PFSK-1 (cell line): ENCODE measurements around the gene FAAP24.

Experiments
- TAF1 ChIP-seq: IDR thresholded peaks from 2 replicates; pipeline ENCODE4 v1.6.1; 2012; ENCODE audit warnings: low read length, control low read depth, borderline replicate concordance; ENCODE audit not compliant: insufficient read depth
- TF ChIP-seq, protein P1 (sequence below), 2 experiments: IDR thresholded peaks; 2 replicates each; pipeline versions ENCODE4 v1.6.1 to v1.8.0; 2011 to 2012; ENCODE audit warnings: low read depth in 2 of 2, low read length in 2 of 2, control low read depth in 1 of 2, inconsistent platforms in 1 of 2, mild to moderate bottlenecking in 1 of 2, moderate library complexity in 1 of 2; ENCODE audit not compliant: insufficient read depth in 1 of 2

DNA sequence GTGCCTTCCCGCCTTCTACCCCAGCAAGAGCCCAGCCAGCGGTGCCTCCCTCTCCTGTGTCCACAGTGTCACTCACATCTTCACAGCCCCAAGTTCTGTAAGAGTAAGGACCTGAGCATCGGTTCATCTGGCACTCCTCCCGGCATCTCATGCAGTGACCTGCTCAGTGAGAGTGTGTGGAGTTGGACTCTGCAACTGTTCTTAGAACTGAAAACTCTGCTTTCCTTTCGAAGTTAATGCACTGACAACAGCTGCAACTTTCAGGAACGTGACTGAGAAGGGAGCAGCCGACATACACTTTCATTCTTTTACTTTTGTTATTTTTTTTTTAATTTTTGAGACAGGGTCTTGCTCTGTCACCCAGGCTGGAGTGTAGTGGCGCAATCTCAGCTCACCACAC, 41.5 kb upstream of the FAAP24 start:
- TF ChIP-seq TAF1 = no peak
- TF ChIP-seq, protein P1, sequence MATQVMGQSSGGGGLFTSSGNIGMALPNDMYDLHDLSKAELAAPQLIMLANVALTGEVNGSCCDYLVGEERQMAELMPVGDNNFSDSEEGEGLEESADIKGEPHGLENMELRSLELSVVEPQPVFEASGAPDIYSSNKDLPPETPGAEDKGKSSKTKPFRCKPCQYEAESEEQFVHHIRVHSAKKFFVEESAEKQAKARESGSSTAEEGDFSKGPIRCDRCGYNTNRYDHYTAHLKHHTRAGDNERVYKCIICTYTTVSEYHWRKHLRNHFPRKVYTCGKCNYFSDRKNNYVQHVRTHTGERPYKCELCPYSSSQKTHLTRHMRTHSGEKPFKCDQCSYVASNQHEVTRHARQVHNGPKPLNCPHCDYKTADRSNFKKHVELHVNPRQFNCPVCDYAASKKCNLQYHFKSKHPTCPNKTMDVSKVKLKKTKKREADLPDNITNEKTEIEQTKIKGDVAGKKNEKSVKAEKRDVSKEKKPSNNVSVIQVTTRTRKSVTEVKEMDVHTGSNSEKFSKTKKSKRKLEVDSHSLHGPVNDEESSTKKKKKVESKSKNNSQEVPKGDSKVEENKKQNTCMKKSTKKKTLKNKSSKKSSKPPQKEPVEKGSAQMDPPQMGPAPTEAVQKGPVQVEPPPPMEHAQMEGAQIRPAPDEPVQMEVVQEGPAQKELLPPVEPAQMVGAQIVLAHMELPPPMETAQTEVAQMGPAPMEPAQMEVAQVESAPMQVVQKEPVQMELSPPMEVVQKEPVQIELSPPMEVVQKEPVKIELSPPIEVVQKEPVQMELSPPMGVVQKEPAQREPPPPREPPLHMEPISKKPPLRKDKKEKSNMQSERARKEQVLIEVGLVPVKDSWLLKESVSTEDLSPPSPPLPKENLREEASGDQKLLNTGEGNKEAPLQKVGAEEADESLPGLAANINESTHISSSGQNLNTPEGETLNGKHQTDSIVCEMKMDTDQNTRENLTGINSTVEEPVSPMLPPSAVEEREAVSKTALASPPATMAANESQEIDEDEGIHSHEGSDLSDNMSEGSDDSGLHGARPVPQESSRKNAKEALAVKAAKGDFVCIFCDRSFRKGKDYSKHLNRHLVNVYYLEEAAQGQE (IDR thresholded peaks at IDR 0.05; ENCODE audit: insufficient read depth in 1 of 2, low read depth in 2 of 2, low read length in 2 of 2) = no peak
